GM13976 (cell line): ENCODE data around the gene TMEM95.
"Not testable (repeated sequence)": the region's sequence is repeated elsewhere in the genome, so short reads cannot be mapped to it uniquely, and the experiment has no call there.

Source experiments
- DNase-seq: peaks from one replicate; pipeline ENCODE4 v3.0.0; 2012; ENCODE audit warnings: low spot score
- in situ Hi-C: fragments of 300-500 bp; cut with MboI; formaldehyde crosslinking; loops from one replicate; pipeline ENCODE4 v1.12.0; 2022; ENCODE audit warnings: low sequenced_read_pairs, mixed read lengths, inconsistent platforms; ENCODE audit not compliant: unreplicated experiment
- TF ChIP-seq, protein P1 (sequence below): IDR thresholded peaks from 2 replicates; pipeline ENCODE4 v1.5.1; 2012; ENCODE audit warnings: borderline replicate concordance, mild to moderate bottlenecking; ENCODE audit not compliant: insufficient read depth; ENCODE audit errors: extremely low read depth, missing control alignments, control extremely low read depth

Gene TMEM95

DNA sequence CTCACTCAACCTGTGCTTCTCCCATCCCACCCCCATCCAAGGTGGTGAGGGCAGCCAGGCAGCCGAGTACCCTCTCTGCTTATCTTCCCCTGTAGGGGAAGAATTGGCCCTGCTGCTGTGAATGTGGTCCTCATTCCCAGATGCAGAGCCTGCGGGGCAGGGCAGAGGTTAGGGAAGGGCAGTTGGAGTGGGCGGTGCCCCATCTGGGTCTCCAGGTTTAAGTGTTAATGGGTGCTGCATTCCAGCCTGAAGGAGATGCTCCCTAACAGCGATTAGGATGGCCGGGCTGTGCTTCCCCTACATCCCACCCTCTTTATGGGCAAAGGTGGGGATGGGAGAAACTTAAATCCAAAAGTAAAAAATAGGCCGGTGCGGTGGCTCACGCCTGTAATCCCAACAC is 12.1 kb downstream of the TMEM95 start:
- DNase-seq: no peak
- TF ChIP-seq, protein P1, sequence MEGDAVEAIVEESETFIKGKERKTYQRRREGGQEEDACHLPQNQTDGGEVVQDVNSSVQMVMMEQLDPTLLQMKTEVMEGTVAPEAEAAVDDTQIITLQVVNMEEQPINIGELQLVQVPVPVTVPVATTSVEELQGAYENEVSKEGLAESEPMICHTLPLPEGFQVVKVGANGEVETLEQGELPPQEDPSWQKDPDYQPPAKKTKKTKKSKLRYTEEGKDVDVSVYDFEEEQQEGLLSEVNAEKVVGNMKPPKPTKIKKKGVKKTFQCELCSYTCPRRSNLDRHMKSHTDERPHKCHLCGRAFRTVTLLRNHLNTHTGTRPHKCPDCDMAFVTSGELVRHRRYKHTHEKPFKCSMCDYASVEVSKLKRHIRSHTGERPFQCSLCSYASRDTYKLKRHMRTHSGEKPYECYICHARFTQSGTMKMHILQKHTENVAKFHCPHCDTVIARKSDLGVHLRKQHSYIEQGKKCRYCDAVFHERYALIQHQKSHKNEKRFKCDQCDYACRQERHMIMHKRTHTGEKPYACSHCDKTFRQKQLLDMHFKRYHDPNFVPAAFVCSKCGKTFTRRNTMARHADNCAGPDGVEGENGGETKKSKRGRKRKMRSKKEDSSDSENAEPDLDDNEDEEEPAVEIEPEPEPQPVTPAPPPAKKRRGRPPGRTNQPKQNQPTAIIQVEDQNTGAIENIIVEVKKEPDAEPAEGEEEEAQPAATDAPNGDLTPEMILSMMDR: no peak
- in situ Hi-C loops: no loop called here

DNA sequence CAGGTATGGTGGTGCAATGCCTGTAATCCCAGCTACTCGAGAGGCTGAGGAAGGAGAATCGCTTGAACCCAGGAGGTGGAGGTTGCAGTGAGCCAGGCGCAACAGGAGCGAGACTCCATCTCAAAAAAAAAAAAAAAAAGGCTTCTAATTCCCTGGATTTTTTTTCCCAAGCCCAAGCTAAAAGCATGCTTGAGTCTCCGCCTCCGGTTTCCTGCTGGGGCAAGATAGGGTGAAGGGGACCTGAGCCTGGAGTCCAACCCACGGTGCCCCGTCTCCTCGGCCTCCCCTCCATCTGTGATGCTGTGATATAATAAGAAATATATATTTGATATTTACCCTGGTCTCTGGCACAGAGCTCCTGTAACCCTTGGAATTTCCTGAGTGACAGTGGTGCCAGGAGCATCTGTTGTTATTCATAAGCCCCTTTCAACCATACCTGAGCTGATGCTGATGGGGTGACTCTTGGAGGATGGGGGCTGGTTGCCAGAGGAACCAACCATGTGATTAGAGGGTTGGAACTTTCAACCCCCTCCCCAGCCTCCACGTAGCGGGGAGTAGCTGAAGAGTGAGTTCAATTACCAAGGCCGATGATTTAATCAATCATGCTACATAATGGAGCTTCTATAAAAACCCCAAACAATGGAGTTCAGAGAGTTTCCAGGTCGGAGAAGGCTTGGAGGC is 13.1 kb downstream of the TMEM95 start:
- in situ Hi-C loops: no loop called here
- TF ChIP-seq, protein P1: no peak
- no peak for DNase-seq

DNA sequence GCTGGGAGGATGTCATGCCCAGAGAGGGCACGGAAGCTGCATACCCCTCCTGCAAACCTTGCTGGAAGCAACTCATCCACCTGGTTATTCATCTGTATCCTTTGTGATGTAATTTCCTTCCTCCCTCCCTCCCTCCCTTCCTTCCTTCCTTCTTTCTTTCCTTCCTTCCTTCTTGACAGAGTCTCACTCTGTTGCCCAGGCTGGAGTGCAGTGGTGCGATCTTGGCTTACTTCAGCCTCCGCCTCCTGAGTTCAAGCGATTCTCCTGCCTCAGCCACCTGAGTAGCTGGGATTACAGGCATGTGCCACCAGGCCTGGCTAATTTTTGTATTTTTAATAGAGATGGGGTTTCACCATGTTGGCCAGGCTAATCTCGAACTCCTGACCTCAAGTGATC is 13.6 kb downstream of the TMEM95 start:
- DNase-seq, in situ Hi-C loops: not testable (repeated sequence)

DNA sequence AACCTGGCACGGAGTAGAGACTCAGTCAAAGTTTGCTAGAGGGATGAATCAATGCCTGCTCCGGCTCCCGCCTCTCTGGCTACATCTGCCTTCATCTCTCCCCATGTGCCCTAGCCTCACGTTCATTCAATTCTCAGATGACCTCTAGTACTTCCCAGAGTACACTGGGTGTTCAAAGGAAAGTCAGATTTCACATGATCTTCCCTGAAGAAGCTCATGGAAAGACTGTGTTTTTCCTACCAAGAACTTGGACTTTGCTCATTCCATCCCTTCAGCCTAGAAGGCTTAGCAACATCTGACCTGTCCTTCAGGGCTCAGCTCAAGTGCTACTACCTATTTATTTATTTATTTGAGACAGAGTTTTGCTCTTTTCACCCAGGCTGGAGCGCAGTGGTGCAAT is 14.9 kb downstream of the TMEM95 start:
- in situ Hi-C loops: no loop called here

DNA sequence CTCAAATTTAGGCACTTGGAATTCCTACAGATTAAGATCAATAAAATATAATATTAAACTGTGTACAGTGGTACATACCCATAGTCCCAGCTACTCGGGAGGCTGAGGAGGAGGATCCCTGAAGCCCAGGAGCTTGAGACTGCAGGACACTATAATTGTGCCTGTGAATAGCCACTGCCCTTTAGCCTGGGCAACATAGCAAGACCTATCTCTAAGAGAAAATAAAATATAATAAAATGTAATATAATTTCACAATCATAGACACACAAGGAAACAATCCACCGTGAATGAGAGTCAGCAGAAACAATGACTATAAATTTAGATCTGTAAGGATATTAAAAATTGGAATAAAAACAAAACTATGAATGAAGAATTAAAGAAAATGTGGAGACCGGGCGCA is 15.9 kb downstream of the TMEM95 start:
- TF ChIP-seq, protein P1: no peak
- no peak for DNase-seq
- in situ Hi-C loops: no loop called here

More for the DNA sequence above, 14.9 kb downstream of the TMEM95 start:
- no peak for DNase-seq
- TF ChIP-seq, protein P1: no peak

DNA sequence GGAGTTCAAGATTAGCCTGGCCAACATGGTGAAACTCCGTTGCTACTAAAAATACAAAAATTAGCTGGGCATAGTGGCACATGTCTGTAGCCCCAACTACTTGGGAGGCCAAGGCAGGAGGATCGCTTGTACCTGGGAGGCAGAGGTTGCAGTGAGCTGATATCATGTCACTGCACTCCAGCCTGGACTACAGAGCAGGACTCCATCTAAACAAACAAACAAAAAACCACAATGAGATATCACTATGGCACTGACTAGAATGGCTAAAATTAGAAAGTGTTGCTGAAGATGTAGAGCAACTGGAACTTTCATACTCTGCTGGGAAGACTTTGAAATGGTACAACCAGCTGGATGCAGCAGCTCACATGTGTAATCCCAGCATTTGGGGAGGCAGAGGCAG is 19.4 kb downstream of the TMEM95 start:
- in situ Hi-C loops: no loop called here

DNA sequence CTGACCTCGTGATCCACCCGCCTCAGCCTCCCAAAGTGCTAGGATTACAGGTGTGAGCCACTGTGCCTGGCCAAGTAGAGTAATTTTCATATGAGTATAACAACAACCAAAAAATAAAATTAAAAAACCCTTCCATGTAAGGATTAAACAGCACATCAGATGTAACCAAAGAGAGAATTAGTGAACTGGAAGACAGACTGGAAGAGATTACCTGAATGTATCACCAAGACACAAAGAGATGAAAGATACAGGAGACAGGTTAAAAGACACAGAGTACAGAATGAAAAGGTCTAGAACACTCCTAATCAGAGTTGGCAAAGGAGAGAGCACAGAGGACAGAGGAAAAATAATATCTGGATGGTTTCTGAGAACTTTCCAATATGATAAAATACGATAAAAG is 24.2 kb downstream of the TMEM95 start:
- in situ Hi-C loops: no loop called here
- TF ChIP-seq, protein P1: no peak
- DNase-seq: no peak

More for the DNA sequence above, 19.4 kb downstream of the TMEM95 start:
- TF ChIP-seq, protein P1: no peak
- DNase-seq: no peak
